ENCODE measurements around the gene ICAM4.
"Not testable (repeated sequence)": the region's sequence is repeated elsewhere in the genome, so short reads cannot be mapped to it uniquely, and the experiment has no call there.

ICAM4 gene

DNA sequence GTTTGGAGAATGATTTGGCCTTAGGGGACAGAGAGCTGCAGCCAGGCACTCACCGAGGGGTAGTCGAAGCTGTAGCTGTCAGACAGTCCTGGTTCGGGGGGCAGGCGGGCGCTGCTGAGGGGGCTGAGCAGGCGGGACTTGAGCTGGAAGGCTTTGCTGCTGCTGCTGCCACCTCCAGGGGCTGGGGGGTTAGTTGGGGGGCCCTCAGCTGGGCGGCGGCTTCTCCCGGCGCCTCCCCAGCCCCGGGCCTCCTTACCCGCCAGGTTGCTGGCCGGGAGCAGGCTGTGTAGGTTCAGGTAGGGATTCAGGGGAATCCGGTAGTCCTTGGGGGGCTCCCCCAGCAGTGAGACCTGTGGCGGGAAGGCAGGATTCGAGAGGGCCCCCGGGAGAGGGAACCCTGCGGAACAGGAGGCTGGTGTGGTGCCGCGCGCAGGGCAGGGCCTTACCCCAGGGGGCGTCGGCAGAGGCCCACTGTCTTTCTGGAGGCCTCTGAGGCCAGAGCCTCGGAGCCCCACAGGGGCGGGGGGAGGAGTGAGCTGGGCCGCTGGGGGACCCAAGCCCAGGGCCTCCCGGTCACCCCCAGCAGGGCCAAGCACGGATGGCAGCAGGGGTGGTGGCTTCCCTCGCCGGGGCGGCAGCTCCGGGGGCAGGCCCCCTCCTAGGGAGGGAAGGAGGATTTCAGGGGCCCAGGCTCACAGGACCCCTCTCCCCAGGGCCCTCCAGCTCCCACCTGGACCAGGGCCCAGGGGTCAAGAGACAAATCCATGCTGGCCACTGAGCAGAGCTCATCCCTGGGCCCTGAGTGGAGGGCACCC is 34.1 kb downstream of the ICAM4 start:
- no peak for DNase-seq

- DNase-seq: no peak
Observed at GRCh38 chr19:10321417-10321797, 34.7 kb downstream of the ICAM4 start.

DNA sequence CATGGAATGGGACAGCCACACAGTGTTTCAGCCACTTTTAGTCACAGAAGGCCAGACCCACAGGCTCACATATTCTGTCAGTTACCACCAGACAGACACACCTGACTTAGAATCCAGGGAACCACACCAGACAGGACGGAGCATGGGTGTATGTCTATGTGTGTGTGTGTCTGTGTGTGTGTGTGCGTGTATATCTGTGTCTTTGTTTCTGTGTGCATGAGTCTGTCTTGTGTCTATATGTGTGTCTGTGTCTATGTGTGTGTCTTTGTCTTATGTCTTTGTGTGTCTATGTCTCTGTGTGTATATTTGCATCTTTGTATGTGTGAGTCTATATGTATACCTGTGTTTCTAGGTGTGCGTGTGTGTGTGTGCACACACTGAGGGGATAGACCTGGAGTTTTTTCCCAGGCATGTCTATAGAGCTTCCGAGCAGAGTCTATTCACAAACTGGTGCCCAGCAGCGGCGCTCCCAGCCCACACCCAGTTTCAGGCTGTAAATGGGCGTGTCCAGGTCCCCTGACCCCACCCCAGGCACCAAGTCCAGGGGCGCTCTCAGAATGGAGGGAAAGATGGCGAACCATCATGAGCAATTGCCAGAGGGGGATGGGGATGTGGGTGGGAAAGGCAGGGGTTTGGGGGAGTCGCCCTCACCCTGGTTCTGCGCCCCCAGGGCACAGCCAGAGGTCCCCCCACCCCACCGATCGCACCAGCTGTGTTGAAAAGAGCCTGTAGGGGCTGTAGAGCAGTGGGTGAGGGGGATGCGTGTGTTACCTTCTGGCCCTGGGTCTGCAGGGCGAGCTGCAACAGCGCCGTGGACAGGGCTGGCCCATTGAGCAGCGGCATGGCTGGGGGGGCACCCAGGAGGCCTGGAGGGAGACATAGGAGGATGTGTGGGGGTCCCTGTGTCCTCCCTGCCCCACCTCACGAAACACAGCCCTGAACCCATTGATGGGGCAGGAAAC is 35.4 kb downstream of the ICAM4 start:
- DNase-seq: no peak

DNA sequence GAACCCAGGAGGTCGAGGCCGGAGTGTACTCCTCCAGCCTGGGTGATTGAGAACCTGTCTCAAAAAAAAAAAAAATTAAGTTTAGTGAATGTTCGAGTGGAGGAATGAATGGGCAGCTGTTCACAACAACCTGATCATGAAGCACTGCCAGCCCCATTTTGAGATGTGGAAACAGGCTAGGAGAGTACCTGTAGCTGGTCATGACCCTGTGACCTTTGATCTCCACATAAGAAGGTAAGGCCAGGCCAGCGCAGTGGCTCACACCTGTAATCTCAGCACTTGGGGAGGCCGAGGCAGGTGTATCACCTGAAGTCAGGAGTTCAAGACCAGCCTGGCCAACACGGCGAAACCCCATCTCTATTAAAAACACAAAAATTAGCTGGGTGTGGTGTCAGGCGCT is 39.0 kb downstream of the ICAM4 start:
- no peak for DNase-seq

- no peak for DNase-seq
Observed at GRCh38 chr19:10327793-10328192, 41.0 kb downstream of the ICAM4 start.

DNA sequence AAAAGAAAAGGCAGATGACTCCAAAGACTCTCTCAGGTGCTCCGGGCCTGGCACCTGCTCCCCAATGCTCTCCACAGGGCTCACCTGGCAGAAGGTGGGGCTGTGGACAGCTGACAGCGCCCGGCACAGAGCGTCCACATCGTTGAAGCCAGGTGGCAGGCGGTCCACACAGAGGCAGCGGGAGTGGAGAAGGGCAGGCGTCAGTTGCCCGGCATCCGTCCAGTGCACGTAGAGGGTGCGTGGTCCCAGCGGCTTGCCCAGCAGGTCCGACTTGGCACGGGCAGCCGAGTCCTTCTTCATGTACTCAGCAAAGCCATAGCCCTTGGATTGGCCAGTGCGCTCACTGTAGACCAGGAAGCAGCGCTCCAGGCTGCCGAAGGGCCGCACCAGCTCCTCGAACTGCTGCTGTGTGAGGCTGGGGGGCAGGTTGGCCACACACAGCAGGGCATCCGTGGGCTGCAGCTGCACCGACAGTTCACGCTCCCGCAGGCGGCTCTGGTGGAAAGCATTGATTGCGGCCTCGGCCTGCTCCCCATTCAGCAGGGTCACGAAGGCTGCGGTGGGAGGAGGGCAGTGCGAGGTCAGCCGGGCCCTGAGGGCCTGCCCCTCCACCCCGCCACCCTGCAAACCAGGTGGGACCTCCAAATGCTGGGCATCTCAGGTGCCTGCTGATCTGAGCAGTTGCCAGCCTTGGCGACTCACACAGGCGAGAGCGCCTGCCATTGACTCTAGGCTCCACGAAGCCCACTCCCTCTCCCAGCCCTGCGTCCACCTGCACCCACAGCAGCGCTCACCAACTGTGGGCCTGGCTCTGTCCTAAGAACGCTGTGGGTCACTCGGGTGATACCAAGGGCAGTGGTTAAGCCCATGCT is 42.0 kb downstream of the ICAM4 start:
- no peak for DNase-seq

DNA sequence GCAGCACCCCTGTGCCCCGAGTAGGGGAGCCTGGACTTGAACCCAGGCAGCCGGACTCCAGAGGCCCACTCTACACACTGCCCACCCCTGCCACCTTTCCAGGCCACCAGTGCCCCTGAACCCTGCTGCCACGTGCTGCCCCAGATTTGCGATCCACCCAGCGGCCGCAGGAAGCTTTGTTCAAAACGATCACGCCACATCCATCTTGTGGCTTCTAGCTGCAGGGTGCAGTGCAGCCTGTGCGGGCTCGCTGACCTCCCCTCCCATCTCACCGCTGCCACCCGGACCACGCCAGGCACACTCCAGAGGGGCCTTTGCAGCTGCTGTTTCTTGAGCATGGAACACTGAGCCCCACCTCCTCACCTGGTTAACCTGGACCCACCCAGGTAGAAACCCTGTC is 42.8 kb downstream of the ICAM4 start:
- DNase-seq: no peak

GRCh38 chr19:10332158-10332964 is 45.6 kb downstream of the ICAM4 start:
- DNase-seq: no peak

DNA sequence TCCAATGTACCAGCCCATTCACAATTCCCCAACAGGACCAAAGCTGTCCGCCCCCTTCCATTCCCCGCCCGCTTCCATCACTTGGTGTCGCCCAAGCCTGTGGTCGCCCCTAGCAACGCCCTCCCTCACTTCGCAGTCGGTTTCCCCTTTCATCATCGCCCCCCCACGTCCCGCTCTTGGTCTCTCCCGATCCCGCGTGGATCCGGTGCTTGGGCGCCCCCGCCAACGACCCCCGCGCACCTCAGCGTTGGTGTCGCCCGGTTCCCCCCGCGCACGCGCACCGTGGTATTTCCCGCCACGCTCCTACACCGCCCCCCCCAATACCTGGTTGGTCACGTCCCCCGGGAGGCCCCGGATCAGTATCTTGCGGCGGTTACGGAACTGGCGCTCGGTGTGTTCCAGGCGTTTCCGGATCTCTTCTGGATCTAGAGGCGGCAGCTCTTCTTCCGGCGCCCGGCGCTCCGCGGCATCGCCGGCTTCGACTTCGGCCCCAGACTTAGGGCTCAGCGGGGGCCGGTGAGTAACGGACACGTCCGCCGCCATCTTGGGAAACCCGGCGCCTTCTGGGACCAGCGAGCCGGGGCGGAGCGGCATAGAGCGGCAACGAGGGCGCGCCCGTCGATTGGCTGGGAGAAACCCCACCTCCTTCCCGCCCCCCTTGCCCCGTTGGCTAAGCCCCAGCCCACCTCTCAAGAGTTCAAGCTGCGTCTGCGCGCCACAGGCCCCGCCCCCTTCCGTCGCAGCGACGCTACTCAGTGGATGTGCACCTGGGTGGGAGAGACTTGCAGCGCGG is 46.4 kb downstream of the ICAM4 start, which contains the start of gene RAVER1:
TSS of gene RAVER1 (minus strand) at position 565 of the 793 bp plus-strand sequence. CDS start at position 543, 22 bp downstream.
- DNase-seq: peak; percentile 97

DNA sequence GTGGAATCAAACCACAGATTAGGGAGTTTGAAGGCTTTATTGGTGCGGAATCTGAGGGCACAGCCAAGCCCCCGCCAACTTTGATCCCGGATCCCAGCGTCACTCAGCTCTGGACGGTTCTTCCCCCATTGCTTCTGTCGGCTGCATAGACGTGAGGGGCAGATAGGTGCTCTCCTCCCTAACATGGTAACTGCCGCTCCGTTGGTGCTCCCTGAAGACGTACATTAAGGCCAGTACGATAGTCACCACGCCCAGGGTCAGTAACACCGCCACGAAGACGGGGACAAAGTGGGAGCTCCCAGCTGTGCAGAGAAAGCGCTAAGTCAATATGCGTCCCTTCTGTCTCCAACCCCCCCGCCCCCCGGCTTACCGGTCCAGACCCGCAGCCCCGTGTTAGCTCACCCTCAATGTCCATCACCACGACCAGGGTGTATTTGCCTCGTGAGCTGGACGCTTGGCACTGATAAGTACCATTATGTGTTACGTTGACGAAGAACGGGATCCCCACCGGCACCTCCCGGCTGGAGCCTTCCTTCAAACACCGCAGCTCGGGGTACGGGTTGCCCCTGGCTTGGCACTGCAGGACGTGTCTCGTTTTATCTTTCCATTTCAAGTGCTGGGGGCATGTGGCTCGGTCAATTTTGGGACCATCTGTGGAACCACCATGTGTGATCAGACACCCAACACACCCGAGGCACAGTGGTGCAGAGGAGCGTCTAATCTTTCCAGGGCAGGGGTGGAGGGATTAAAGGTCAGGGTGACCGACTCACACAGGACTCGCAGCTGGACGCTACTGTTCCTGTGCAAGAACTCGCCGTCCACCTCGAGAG is 47.2 kb downstream of the ICAM4 start:
- DNase-seq: no peak

- peak; percentile 88 for DNase-seq
Observed at GRCh38 chr19:10334588-10335351, 48.0 kb downstream of the ICAM4 start.

DNA sequence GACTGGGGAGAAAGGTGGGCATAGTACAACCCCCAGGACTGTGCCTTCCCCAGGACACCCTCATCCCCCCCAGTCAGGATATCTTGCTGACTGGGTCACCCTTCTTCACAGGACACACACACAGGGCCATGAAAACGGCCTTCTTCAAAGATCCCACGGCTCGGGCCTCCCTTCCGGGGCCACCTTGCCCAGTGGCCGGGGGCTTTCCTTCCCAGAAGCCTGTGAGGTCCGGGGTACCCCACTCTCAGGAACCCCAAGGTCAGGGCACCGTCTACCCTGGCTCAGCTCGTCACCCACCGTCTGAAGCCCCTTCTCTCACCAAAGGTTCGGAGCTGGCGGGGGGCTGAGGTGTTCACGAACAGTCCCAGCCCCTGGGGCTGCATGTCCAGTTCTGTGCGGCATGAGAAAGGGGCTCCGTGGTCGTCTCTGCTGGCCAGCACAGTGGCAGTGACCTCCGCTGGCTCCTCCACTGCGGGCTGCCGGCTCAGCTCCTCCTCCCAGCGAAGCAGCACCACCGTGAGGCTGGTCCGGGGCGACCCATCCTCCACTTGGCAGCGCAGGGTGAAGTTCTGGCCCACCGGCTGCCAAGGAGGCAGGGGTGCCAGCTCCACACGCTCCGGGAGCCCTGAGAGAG is 48.7 kb downstream of the ICAM4 start:
- no peak for DNase-seq

- DNase-seq: not testable (repeated sequence)
Observed at GRCh38 chr19:10336725-10337124, 50.0 kb downstream of the ICAM4 start.

All from fibroblast of skin of abdomen (primary cell).